Thyroid gland (tissue), 4 donors: ENCODE data around the gene CSMD2.

Experiments
- POLR2A ChIP-seq, 2 donors: fragments of 450-650 bp; IDR thresholded peaks; one replicate each; pipeline ENCODE4 v1.6.1; 2017; ENCODE audit warnings: antibody characterized with exemption in 2 of 2, mild to moderate bottlenecking in 2 of 2, moderate library complexity in 1 of 2
- TF ChIP-seq, protein P1 (sequence below), 6 experiments: fragments of 200-600 bp in 3 of 6; fragments of 450-650 bp in 3 of 6; sonication (generic) in 3 of 6; IDR thresholded peaks; one replicate each; pipeline ENCODE4 v1.5.1; 2016 to 2019; ENCODE audit warnings: antibody characterized with exemption in 6 of 6, mild to moderate bottlenecking in 2 of 6, inconsistent platforms in 1 of 6, moderate library complexity in 1 of 6

- TF ChIP-seq, protein P1, sequence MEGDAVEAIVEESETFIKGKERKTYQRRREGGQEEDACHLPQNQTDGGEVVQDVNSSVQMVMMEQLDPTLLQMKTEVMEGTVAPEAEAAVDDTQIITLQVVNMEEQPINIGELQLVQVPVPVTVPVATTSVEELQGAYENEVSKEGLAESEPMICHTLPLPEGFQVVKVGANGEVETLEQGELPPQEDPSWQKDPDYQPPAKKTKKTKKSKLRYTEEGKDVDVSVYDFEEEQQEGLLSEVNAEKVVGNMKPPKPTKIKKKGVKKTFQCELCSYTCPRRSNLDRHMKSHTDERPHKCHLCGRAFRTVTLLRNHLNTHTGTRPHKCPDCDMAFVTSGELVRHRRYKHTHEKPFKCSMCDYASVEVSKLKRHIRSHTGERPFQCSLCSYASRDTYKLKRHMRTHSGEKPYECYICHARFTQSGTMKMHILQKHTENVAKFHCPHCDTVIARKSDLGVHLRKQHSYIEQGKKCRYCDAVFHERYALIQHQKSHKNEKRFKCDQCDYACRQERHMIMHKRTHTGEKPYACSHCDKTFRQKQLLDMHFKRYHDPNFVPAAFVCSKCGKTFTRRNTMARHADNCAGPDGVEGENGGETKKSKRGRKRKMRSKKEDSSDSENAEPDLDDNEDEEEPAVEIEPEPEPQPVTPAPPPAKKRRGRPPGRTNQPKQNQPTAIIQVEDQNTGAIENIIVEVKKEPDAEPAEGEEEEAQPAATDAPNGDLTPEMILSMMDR (IDR thresholded peaks at IDR 0.05) = no peak
- TF ChIP-seq POLR2A (IDR thresholded peaks at IDR 0.05) = no peak
These were observed 159.7 kb downstream of the CSMD2 start for GRCh38 chr1:34005309-34005708.
